Measurements from ENCODE around the gene ATP6V1B1.
A peak's percentile ranks its signal among the peaks of the same experiment; 100 is the strongest.

ATP6V1B1 gene

DNA sequence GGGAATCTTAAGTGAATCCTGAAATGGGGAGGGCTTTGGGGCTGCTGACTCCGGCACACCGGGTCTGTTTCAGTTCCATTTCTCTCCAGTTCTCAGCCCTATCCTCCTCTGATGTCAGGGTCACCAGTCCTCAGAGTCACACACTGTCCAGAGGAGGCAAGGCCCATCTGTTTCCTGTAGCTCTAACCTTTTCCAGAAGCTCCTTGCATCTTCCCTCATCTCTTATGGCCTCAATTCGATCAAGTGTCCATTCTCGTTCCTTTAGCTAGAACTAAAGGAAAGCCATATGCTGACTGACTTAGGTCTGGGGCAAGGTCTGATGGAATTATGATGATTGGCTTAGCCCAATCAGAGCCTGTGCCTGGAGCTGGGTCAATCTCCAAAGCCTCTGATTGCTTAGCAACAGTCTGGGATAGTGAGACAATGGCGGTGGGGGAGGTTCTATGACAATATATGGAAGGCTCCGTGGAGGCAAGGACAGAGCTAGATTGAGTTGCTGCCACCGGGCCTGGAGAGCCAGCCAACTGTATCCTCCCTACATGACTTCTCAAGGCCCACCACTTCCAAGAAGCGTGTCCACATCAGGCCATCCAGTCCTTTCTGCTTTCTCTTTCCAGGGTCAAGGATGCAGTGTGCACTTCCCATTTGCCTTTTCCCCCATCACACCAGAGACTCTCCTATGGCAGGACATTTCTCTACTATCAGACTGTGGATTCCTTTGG, 48.0 kb downstream of the ATP6V1B1 start:
- TF ChIP-seq EZH2phosphoT487 (IDR thresholded peaks at IDR 0.05; ENCODE audit: borderline replicate concordance, low read length): no peak
- TF ChIP-seq, protein P1, sequence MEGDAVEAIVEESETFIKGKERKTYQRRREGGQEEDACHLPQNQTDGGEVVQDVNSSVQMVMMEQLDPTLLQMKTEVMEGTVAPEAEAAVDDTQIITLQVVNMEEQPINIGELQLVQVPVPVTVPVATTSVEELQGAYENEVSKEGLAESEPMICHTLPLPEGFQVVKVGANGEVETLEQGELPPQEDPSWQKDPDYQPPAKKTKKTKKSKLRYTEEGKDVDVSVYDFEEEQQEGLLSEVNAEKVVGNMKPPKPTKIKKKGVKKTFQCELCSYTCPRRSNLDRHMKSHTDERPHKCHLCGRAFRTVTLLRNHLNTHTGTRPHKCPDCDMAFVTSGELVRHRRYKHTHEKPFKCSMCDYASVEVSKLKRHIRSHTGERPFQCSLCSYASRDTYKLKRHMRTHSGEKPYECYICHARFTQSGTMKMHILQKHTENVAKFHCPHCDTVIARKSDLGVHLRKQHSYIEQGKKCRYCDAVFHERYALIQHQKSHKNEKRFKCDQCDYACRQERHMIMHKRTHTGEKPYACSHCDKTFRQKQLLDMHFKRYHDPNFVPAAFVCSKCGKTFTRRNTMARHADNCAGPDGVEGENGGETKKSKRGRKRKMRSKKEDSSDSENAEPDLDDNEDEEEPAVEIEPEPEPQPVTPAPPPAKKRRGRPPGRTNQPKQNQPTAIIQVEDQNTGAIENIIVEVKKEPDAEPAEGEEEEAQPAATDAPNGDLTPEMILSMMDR (IDR thresholded peaks at IDR 0.05; ENCODE audit: low read depth, low read length, poor library complexity, severe bottlenecking): no peak
- Histone ChIP-seq H3F3A (ENCODE audit: control insufficient read depth, insufficient read depth) (no peaks in the 10 kb centered on the region), H3K4me2 (ENCODE audit: low read length) (no peak overlapping the region), H3K4me1 (ENCODE audit: control insufficient read depth, low read length) (peaks cover 16% of the 10 kb centered on the region), H3K4me3 (ENCODE audit: low read length) (no peak overlapping the region), H4K20me1 (ENCODE audit: control insufficient read depth, insufficient read depth, low read depth, low read length) (no peaks in the 10 kb centered on the region), H3K27ac (ENCODE audit: low read depth, low read length) (no peak overlapping the region), H3K9me3 (ENCODE audit: control insufficient read depth, insufficient read depth, low read length) (no peaks in the 10 kb centered on the region), H3K79me2 (ENCODE audit: control insufficient read depth, low read length) (no peaks in the 10 kb centered on the region), H3K27me3 (ENCODE audit: control insufficient read depth, low read length) (peaks cover 4% of the 10 kb centered on the region), H3K36me3 (ENCODE audit: control insufficient read depth, low read length) (peaks cover 38% of the 10 kb centered on the region), H3K9me2 (replicated peaks; ENCODE audit: control insufficient read depth, low read length) (no peaks in the 10 kb centered on the region)

DNA sequence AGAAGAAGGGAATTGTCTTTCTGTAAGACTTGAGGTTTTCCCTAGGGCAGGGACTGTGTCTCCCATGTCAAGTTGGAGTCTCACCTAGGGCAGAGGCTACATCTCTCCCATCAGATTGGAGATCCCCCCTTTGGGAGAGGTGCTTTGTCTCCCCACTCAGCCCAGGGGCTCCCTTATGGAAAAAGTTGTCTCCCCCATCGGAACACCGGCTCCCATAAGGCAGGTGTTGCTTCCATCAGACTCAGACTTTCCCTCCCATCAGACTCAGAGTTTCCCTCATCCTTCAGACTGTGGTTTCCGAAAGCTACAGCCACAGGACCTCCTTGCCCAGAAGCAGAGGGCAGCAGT, 48.5 kb downstream of the ATP6V1B1 start:
- Histone ChIP-seq H3K4me3 (ENCODE audit: low read length) (no peak overlapping the region), H3F3A (ENCODE audit: control insufficient read depth, insufficient read depth) (no peaks in the 10 kb centered on the region), H3K4me1 (ENCODE audit: control insufficient read depth, low read length) (peaks cover 15% of the 10 kb centered on the region), H3K9me3 (ENCODE audit: control insufficient read depth, insufficient read depth, low read length) (no peaks in the 10 kb centered on the region), H3K27me3 (ENCODE audit: control insufficient read depth, low read length) (no peaks in the 10 kb centered on the region; the same call in 1 of the 2 replicates), H3K36me3 (ENCODE audit: control insufficient read depth, low read length) (peaks cover 44% of the 10 kb centered on the region), H3K4me2 (ENCODE audit: low read length) (peak overlapping the region; percentile 59; the same call in 1 of the 2 replicates), H3K79me2 (ENCODE audit: control insufficient read depth, low read length) (no peaks in the 10 kb centered on the region), H3K9me2 (replicated peaks; ENCODE audit: control insufficient read depth, low read length) (no peaks in the 10 kb centered on the region), H4K20me1 (ENCODE audit: control insufficient read depth, insufficient read depth, low read depth, low read length) (no peaks in the 10 kb centered on the region), H3K27ac (ENCODE audit: low read depth, low read length) (no peak overlapping the region)
- TF ChIP-seq, protein P1 (IDR thresholded peaks at IDR 0.05; ENCODE audit: low read depth, low read length, poor library complexity, severe bottlenecking): no peak
- no peak for TF ChIP-seq EZH2phosphoT487 (IDR thresholded peaks at IDR 0.05; ENCODE audit: borderline replicate concordance, low read length)

DNA sequence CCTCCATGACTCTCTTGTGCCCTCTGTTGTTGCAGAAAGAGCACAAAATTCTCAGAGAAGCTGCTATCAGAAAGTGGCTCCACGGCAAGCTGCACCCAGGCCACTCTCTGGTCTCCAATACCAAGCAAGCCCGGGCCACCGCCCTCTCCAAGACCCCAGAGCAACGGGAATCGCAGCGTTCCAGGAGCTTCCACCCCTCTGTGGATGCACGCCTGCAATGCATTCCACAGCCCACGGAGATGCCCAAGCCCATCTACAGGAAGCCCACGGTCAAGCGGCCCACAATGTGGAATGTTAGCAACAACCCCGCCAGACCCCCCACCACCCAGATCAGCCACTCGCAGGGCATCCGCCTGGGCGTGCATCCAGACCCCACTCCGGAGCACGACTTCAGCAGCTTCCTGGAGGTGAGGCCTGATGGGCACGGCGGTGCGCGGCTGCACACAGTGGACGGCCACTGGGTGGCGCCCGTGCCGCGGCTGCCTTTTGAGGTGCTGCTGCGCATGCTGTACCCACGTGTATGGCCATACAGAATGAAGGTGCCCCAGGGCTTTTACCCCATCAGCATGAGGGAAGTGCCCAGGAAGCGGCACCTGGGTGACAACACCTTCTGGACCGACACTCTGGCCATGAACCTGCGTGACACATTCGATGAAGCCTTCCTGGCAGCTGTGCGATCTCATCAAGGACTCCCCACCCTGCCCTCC, 49.0 kb downstream of the ATP6V1B1 start:
- H3K4me1 ChIP-seq (ENCODE audit: control insufficient read depth, low read length): peaks cover 15% of the 10 kb centered on the region
- H4K20me1 ChIP-seq (ENCODE audit: control insufficient read depth, insufficient read depth, low read depth, low read length): no peaks in the 10 kb centered on the region
- no peaks in the 10 kb centered on the region for H3K27me3 ChIP-seq (ENCODE audit: control insufficient read depth, low read length)
- TF ChIP-seq, protein P1 (IDR thresholded peaks at IDR 0.05; ENCODE audit: low read depth, low read length, poor library complexity, severe bottlenecking): peak; percentile 97
- TF ChIP-seq EZH2phosphoT487 (IDR thresholded peaks at IDR 0.05; ENCODE audit: borderline replicate concordance, low read length): no peak
- no peaks in the 10 kb centered on the region for H3K9me2 ChIP-seq (replicated peaks; ENCODE audit: control insufficient read depth, low read length)
- H3F3A ChIP-seq (ENCODE audit: control insufficient read depth, insufficient read depth): no peaks in the 10 kb centered on the region
- H3K4me2 ChIP-seq (ENCODE audit: low read length): peak overlapping the region; percentile 59
- H3K4me3 ChIP-seq (ENCODE audit: low read length): peak overlapping the region; percentile 35; the same call in 1 of the 2 replicates
- no peaks in the 10 kb centered on the region for H3K9me3 ChIP-seq (ENCODE audit: control insufficient read depth, insufficient read depth, low read length)
- no peak overlapping the region for H3K27ac ChIP-seq (ENCODE audit: low read depth, low read length)
- H3K79me2 ChIP-seq (ENCODE audit: control insufficient read depth, low read length): no peaks in the 10 kb centered on the region
- H3K36me3 ChIP-seq (ENCODE audit: control insufficient read depth, low read length): peaks cover 49% of the 10 kb centered on the region

All from DOHH2 (cell line).